GM19351 (cell line): ENCODE measurements around the gene CRTC1.
"Not testable (repeated sequence)": the region's sequence is repeated elsewhere in the genome, so short reads cannot be mapped to it uniquely, and the experiment has no call there.

Experiments
- ATAC-seq: cut with Tn5 transposase; IDR thresholded peaks from one replicate; pipeline ENCODE4 v1.9.1; 2021; ENCODE audit warnings: mild to moderate bottlenecking, moderate library complexity; ENCODE audit not compliant: unreplicated experiment

Gene CRTC1

GRCh38 chr19:18794029-18794313 is 110.5 kb downstream of the CRTC1 start:
- ATAC-seq = no peak

DNA sequence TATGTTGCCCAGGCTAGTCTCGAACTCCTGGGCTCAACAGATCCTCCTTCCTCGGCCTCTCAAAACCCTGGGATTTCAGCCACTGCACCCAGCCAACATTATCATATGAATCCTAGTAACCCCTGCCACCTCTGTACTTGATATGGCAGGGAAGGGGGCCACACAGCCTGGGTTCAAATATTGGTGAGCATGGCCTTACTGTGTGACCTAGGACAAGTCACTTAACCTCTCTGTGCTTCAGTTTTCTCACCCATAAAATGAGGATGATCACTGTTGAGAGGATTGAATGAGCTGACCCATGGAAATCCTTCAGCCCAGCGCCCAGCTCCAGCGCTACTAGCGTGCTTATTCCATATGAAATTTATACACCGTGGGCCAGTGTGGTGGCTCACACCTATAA is 111.2 kb downstream of the CRTC1 start:
- no peak for ATAC-seq

DNA sequence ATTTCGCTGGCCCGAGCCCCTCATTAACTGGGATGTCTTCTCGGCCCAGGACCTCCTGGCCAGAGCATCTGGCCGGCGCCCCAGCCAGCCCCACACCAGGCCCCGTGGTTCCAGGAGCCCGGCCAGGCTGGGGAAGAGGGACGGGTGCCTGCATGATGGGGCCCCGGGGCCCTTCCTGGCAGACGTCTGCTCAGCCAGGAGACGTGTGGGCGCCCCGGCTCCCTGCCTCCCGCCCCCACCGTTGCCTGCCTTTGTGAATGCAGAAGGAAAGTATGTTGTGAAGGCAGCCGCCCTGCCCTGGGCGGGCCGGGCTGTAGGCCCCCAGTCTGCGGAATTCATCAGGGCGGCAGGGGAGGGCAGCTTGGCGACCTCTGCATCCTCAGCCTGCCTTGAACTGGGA is 112.1 kb downstream of the CRTC1 start:
- ATAC-seq = no peak

DNA sequence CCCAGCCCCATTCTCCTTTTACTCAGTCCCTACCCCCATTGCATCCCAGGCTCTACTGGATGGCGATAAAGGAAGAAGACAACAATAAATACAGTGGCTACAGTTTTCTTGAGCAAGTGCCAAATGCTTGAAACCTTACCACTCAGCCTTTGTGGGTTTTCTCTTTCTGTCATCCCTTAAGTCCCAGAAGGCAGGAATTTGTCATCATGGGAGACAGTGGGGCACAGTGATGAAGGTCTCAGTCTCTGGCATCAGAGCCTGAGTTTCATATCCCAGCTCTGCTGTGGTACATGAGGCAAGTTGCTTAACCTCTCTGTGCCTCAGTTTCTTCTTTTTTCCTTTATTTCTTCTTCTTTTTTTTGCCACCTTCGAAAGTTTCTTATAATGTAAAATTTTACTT is 112.8 kb downstream of the CRTC1 start:
- no peak for ATAC-seq

DNA sequence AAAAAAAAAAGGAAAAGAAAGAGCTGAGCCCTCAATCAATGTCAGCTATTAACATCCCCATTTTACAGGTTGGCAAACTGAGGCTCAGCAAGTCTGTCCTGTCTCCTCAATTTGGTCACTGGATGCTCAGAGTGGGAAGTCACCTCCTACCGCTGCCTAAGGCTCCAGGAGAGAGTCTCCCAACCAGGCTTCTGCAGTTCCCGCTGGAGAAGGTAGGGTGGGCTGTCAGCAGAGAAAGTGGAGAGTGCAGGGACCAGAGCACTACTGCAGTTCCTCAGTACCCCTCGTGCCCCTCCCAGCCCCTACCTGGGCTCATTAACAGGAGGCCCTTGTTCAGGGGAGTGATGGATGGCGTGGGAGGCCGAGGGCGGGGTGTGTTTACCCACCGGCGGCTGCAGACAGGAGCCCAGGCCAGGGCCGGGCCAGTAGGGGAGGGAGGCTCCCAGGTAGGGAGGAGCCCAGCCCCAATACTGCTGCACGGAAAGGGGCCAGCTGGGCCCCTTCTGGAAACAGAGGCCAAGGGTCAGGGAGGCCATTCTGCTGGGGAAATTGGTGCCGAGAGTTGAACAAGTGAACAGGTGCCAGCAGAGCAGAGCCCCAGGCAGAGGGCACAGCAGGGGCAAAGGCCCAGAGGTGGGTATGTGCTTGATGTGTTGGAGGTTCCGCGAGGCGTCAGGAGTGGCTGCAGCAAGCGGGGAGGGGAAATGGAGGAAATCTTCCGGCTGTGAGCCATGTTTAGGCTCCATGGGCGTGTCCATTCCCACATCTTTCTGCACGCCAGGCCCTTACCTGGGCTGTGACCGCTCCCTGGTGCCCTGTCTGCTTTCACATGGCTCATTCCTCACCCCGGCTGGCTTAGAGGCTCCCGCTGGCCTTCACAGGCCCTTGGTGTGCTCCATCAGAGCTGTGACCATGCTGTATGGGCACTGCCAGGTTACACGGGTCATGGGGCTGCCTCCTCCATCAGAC is 115.2 kb downstream of the CRTC1 start:
- ATAC-seq = no peak

GRCh38 chr19:18799389-18799970 is 116.0 kb downstream of the CRTC1 start:
- ATAC-seq = no peak

GRCh38 chr19:18800079-18800478 is 116.6 kb downstream of the CRTC1 start:
- ATAC-seq = no peak

DNA sequence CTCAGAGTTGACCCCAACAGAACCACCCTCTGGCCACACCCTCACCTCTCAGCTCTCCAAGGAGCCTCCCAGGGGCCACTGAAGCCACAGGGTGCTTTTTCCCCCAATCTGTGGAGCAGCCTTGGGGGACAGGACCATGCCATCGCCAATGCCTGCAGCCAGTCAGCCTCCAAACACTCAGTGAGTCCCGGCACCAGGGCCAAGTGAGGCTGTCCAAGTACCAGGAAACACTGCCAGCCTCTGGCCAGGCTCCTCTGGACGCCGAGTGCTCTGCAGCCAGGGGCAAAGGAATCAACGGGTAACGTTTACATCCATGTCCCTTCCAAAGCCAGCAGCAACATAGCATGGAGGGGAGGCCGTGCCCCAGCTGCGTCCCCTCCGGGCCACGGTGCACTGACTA is 117.2 kb downstream of the CRTC1 start:
- ATAC-seq = no peak

DNA sequence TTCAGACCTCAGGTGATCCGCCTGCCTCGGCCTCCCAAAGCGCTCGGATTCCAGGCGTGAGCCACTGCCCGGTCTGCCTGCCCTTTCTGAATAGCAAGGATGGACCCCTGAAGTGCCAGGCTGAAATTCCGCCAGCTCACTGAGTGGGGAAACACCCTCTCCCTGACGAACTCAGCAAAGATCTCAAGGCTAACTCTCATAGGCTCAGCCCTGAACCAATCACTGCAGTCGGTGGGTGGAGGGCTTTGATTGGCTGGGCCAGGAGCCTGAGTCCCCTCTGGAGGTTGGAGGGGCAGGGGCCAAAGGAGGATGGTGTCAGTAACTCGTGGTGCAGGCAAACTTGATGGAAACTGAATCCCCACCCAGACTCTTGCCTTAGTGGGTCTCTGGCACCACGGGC is 118.9 kb downstream of the CRTC1 start:
- ATAC-seq = no peak

- ATAC-seq = no peak
Observed at GRCh38 chr19:18803550-18804138, 120.2 kb downstream of the CRTC1 start.

GRCh38 chr19:18804139-18804601 is 120.7 kb downstream of the CRTC1 start:
- no peak for ATAC-seq

GRCh38 chr19:18804643-18805042 is 121.2 kb downstream of the CRTC1 start:
- ATAC-seq = no peak

- no peak for ATAC-seq
Observed at GRCh38 chr19:18807861-18808331, 124.4 kb downstream of the CRTC1 start.

DNA sequence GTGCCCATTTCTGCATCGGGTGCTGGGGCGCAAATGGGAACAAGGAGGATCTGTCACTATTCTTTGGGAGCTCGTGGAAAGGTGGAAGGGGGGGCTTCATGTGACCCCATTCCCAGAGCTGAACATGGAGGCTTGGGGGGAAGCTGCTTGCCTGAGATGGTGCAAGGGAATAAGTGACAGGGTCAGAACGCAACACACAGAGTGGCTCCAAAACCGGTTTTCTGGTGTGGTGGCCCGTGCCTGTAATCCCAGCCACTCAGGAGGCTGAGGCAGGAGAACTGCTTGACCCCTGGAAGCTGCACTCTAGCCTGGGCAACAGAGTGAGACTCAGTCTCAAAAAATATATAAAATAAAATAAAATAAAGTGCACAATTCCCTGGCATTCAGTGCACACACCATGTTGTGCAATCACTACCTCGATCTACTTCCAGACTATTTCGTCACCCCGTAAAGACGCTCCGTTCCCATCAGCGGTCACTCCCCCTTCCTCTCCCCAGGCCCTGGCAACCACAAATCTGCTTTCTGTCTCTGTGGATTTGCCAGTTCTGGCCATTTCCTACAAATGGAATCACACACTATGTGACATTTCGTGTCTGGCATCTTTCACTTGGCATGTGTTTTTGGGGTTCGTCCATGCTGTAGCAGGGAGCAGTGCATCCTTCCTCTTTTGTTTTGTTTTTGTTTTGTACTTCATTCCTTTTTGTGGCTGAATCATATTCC is 125.8 kb downstream of the CRTC1 start:
- no peak for ATAC-seq

DNA sequence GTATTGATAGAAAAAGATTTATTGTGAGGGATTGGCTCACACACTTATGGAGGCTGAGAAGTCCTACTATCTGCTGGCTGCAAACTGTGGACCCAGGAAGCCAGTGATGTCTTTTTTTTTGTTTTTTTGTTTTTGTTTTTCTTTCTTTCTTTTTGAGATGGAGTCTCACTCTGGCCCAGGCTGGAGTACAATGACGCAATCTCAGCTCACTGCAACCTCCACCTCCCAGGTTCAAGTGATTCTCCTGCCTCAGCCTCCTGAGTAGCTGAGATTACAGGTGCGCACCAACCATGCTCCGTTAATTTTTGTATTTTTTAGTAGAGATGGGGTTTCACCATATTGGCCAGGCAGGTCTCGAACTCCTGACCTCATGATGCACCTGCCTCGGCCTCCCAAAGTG is 128.2 kb downstream of the CRTC1 start:
- ATAC-seq = not testable (repeated sequence)

DNA sequence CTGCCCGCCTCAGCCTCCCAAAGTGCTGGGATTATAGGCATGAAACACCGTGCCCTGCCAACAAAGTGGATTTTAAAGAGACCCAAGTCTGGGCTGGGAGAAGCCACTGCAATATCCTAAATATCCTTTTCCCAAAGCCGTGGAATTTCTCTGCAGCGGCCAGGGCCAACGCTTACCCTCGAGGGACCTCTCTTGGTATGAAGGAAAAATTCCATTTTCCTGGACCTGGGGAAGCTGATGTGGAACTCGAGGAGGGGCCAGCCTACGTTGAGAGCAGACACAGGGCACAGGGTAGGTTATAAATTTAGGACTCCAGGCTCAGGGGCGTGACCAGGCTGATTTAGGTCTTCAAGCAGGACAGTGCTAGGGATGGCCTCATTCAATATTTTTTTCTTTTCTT is 130.6 kb downstream of the CRTC1 start:
- ATAC-seq = no peak

DNA sequence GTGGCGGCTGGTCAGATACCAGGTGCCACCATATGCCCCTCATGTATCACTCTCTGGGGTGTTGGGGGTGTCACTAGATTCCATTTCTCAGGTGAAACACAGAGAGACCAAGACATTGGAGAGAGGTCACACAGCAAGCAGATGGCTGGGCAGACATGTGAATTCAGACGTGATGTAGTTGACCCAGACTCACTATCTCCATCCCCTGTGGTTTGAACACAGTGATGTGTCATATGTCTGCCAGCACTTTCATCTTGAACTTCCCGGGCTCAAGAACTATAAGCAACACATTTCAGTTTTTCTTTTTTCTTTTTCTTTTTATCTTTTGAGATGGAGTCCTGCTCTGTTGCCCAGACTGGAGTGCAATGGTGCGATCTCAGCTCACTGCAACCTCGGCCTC is 132.2 kb downstream of the CRTC1 start:
- ATAC-seq = no peak

DNA sequence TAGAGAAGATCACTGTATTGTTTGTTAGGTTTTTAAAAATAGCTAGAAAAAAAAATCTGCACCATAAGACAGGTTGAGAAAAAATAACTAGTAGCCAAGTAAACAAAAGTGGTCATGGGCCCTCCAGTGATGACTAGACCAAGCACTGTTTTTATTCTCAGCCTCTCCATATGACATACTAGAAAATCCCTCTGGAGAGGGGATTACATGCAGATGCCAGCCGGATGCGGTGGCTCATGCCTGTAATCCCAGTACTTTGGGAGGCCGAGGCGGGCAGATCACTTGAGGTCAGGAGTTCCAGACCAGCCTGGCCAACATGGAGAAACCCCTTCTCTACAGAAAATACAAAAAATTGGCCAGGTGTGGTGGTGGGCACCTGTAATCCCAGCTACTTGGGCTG is 133.2 kb downstream of the CRTC1 start:
- not testable (repeated sequence) for ATAC-seq

GRCh38 chr19:18817574-18817973 is 134.1 kb downstream of the CRTC1 start:
- no peak for ATAC-seq

- ATAC-seq = no peak
Observed at GRCh38 chr19:18828786-18829185, 145.3 kb downstream of the CRTC1 start.

DNA sequence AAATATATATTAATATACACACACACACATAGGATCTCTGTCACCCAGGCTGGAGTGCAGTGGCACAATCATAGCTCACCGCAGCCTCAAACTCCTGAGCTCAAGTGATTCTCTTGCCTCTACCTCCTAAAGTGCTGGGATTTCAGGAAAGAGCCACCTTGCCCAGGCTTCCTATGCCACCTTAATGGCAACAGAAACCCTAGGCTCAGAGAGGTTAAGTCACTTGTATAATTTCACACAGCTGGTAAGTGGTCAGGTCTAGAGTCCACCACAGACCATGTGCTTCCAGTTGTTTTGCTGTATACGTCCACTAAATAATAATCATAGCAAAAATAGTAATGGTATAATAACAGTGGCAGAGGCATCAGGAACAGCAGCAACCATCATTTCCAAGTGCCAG is 147.0 kb downstream of the CRTC1 start:
- no peak for ATAC-seq
